ENCODE measurements around the gene CLCN5. TPM values are rescaled to one million over a fixed set of nuclear protein-coding genes. Genes with fewer than 3 reads are reported as not detected.

Gene CLCN5
- total and polyA plus RNA-seq, 2 experiments from 2014 or later = 3.7 to 13.6 TPM

DNA sequence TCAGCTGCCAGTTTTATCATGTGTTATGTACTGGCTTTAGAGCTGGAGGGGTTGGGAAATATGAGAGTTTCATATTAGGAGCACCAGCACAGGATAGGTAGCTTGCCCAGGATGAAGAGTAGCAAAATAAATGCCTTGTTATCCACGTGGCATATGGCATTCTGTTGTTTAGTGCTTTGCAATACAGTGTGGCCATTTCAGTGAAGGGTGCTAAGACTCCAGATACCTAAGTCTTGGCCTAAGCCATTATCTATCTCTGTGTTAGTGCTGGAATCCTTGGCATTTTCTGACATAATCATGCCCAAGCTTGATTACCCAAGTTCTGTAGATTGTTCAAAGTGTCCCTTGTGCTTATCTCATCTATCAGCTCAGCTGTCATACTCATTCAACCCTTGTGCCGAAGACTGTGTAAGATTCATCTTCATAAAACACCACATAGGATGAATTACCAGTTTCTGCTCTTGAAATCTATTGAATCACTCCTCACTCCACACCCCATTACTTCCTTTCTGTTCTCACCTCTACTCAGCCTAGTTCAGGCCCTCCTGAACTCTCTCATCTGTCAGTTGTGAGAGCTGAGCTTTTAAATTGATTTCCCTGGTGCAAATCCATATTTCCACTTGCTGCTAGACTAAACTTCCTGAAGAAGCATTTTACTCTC is 73.5 kb downstream of the CLCN5 start:
- no peaks in the 10 kb centered on the region for H3K27me3 ChIP-seq (ENCODE audit: insufficient read depth)
- TF ChIP-seq ZNF114 (CRISPR knock-in tag; IDR thresholded peaks at IDR 0.05) = no peak
- no peak overlapping the region for H3K27ac ChIP-seq (ENCODE audit: low read depth)
- no peaks in the 10 kb centered on the region for H3F3A ChIP-seq (replicated peaks; ENCODE audit: low read depth)
- Mint-ChIP-seq H3K4me3 (no peak overlapping the region), H3K36me3 (ENCODE audit: low read depth) (no peaks in the 10 kb centered on the region), H3K4me1 (peaks cover 17% of the 10 kb centered on the region; the same call in 2 of the 3 replicates), H3K9me3 (no peaks in the 10 kb centered on the region), H3K27ac (no peak overlapping the region), H3K27me3 (ENCODE audit: insufficient read depth, low read depth, poor library complexity) (peaks cover 4% of the 10 kb centered on the region)
- H3K36me3 ChIP-seq (ENCODE audit: insufficient read depth) = no peaks in the 10 kb centered on the region
- no peak overlapping the region for H3K4me2 ChIP-seq
- H3K9me2 ChIP-seq (ENCODE audit: insufficient read depth) = no peaks in the 10 kb centered on the region
- no peaks in the 10 kb centered on the region for H3K4me1 ChIP-seq (ENCODE audit: insufficient read depth)
- H4K20me1 ChIP-seq (replicated peaks; ENCODE audit: insufficient read depth) = no peaks in the 10 kb centered on the region
- DNase-seq (ENCODE audit: low spot score) (no peak), ATAC-seq (no peak)
- H3K79me2 ChIP-seq (replicated peaks; ENCODE audit: insufficient read depth) = no peaks in the 10 kb centered on the region
- no peak overlapping the region for H3K4me3 ChIP-seq
- H2AFZ ChIP-seq = no peak overlapping the region

GRCh38 chrX:49996474-49996873 is 74.1 kb downstream of the CLCN5 start:
- Histone ChIP-seq H3K4me3 (no peak overlapping the region), H3K27ac (ENCODE audit: low read depth) (no peak overlapping the region), H4K20me1 (replicated peaks; ENCODE audit: insufficient read depth) (no peaks in the 10 kb centered on the region), H3K9me2 (ENCODE audit: insufficient read depth) (no peaks in the 10 kb centered on the region), H3K27me3 (ENCODE audit: insufficient read depth) (no peaks in the 10 kb centered on the region), H3K36me3 (ENCODE audit: insufficient read depth) (no peaks in the 10 kb centered on the region), H2AFZ (no peak overlapping the region), H3K4me2 (no peak overlapping the region), H3K79me2 (replicated peaks; ENCODE audit: insufficient read depth) (no peaks in the 10 kb centered on the region), H3K4me1 (ENCODE audit: insufficient read depth) (no peaks in the 10 kb centered on the region), H3F3A (replicated peaks; ENCODE audit: low read depth) (no peaks in the 10 kb centered on the region)
- DNase-seq (ENCODE audit: low spot score) (no peak), ATAC-seq (no peak)
- H3K36me3 Mint-ChIP-seq (ENCODE audit: low read depth) = no peaks in the 10 kb centered on the region
- peaks cover 17% of the 10 kb centered on the region; the same call in 2 of the 3 replicates for H3K4me1 Mint-ChIP-seq
- H3K27me3 Mint-ChIP-seq (ENCODE audit: insufficient read depth, low read depth, poor library complexity) = peaks cover 4% of the 10 kb centered on the region
- H3K9me3 Mint-ChIP-seq = no peaks in the 10 kb centered on the region
- no peak overlapping the region for H3K4me3 Mint-ChIP-seq
- no peak overlapping the region for H3K27ac Mint-ChIP-seq
- no peak for TF ChIP-seq ETS1 (IDR thresholded peaks at IDR 0.05)
- TF ChIP-seq CREB1 (CRISPR knock-in tag; IDR thresholded peaks at IDR 0.05; ENCODE audit: low read depth) = no peak
- TF ChIP-seq, protein P1, sequence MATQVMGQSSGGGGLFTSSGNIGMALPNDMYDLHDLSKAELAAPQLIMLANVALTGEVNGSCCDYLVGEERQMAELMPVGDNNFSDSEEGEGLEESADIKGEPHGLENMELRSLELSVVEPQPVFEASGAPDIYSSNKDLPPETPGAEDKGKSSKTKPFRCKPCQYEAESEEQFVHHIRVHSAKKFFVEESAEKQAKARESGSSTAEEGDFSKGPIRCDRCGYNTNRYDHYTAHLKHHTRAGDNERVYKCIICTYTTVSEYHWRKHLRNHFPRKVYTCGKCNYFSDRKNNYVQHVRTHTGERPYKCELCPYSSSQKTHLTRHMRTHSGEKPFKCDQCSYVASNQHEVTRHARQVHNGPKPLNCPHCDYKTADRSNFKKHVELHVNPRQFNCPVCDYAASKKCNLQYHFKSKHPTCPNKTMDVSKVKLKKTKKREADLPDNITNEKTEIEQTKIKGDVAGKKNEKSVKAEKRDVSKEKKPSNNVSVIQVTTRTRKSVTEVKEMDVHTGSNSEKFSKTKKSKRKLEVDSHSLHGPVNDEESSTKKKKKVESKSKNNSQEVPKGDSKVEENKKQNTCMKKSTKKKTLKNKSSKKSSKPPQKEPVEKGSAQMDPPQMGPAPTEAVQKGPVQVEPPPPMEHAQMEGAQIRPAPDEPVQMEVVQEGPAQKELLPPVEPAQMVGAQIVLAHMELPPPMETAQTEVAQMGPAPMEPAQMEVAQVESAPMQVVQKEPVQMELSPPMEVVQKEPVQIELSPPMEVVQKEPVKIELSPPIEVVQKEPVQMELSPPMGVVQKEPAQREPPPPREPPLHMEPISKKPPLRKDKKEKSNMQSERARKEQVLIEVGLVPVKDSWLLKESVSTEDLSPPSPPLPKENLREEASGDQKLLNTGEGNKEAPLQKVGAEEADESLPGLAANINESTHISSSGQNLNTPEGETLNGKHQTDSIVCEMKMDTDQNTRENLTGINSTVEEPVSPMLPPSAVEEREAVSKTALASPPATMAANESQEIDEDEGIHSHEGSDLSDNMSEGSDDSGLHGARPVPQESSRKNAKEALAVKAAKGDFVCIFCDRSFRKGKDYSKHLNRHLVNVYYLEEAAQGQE (IDR thresholded peaks at IDR 0.05; ENCODE audit: unreplicated experiment) = no peak
- TF ChIP-seq ZNF462 (CRISPR knock-in tag; IDR thresholded peaks at IDR 0.05) = no peak
- TF ChIP-seq ZNF331 (CRISPR knock-in tag; IDR thresholded peaks at IDR 0.05; ENCODE audit: low read depth) = no peak
- no peak for TF ChIP-seq JUNB (IDR thresholded peaks at IDR 0.05; ENCODE audit: unreplicated experiment)
- no peak for TF ChIP-seq NANOG (IDR thresholded peaks at IDR 0.05; ENCODE audit: borderline replicate concordance)
- no peak for TF ChIP-seq STAT1 (IDR thresholded peaks at IDR 0.05; ENCODE audit: unreplicated experiment)
